HG03378 (cell line): ENCODE measurements around the gene SMG7.

Experiments used
- ATAC-seq: cut with Tn5 transposase; IDR thresholded peaks from one replicate; pipeline ENCODE4 v1.9.1; 2021; ENCODE audit warnings: mild to moderate bottlenecking, moderate library complexity; ENCODE audit not compliant: unreplicated experiment

The SMG7 gene

GRCh38 chr1:183586455-183586854 is 114.2 kb downstream of the SMG7 start:
- ATAC-seq, result no peak

- ATAC-seq, result no peak
Measured at GRCh38 chr1:183586926-183587325, 114.6 kb downstream of the SMG7 start.

- ATAC-seq, result no peak
Measured at GRCh38 chr1:183588827-183589226, 116.5 kb downstream of the SMG7 start.

GRCh38 chr1:183589384-183589783 is 117.1 kb downstream of the SMG7 start:
- ATAC-seq, result no peak

- peak; percentile 20 for ATAC-seq
Measured at GRCh38 chr1:183589874-183590243, 117.6 kb downstream of the SMG7 start.

- peak; percentile 72 for ATAC-seq
Measured at GRCh38 chr1:183590244-183591191, 118.2 kb downstream of the SMG7 start, which contains the start of gene NCF2. TSS of gene NCF2 (minus strand) at chr1:183590459. CDS start at chr1:183590329, 130 bp downstream.

- ATAC-seq, result no peak
Measured at GRCh38 chr1:183592733-183593132, 120.4 kb downstream of the SMG7 start.

GRCh38 chr1:183593356-183593755 is 121.1 kb downstream of the SMG7 start:
- ATAC-seq, result peak; percentile 52

- no peak for ATAC-seq
Measured at GRCh38 chr1:183595537-183595936, 123.2 kb downstream of the SMG7 start.

GRCh38 chr1:183596500-183596899 is 124.2 kb downstream of the SMG7 start:
- ATAC-seq, result no peak

- no peak for ATAC-seq
Measured at GRCh38 chr1:183597656-183598347, 125.5 kb downstream of the SMG7 start.

- no peak for ATAC-seq
Measured at GRCh38 chr1:183598386-183598785, 126.1 kb downstream of the SMG7 start.

- ATAC-seq, result no peak
Measured at GRCh38 chr1:183600136-183600535, 127.8 kb downstream of the SMG7 start.

- no peak for ATAC-seq
Measured at GRCh38 chr1:183600634-183601033, 128.3 kb downstream of the SMG7 start.

GRCh38 chr1:183602510-183602909 is 130.2 kb downstream of the SMG7 start:
- ATAC-seq, result no peak
